ENCODE data around the gene RANBP9. TPM values are rescaled to one million over a fixed set of nuclear protein-coding genes. Genes with fewer than 3 reads are reported as not detected.

RANBP9 gene
- total and polyA plus RNA-seq, 2 of the 13 experiments (the other 11 are each of a cell fraction or from before 2014, with no cell fraction given) = 26.6 to 30.6 TPM

DNA sequence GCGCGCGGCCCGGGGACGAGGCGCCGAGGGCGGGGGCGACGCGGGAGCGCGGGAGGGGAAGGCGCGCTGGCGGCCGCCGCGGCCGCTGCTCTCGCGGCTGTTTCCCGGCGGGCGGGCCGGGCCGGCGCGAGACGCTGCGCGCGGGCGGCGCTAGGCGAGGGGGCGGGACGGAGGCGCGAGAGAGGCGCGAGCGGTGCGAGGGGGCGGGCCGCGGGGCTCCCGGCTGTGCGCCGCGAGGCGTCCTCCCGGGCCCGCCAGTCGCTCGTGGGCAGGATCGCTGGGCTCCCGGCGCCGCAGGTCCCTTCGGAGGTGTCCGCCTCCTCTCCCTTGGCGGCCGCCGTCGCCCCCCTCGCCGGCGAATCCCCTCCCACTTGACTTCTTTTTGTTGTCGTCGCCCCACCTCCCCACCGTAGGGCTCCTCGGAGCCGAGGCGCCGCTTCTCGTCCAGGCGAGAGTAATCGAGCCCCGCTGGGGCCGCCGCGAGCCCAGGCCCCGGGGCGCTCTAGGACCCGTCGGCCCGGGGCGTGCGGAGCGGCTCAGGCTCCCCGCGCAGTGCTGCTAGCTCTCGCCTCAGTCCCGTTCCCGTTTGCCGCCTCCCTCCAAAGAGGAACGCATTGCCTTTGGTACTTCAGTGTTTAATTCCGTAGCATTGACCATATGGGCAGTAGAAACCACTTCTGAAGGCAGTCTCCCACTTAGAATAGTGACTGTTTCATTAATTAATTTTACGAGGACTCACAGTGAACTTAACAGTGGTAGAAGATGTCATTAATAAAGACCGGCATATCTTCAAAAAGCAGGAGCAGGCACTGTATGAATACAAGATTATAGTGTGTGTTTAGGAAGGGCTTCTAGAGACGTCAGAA lies at the start of gene RANBP9 (continued):
- TF ChIP-seq ZNF710 (CRISPR knock-in tag; IDR thresholded peaks at IDR 0.05; ENCODE audit: borderline replicate concordance) (peak; percentile 79; the same call in 1 of the 2 replicates), FOXA1 (IDR thresholded peaks at IDR 0.05) (no peak), FOXA1 (CRISPR knock-in tag; IDR thresholded peaks at IDR 0.05) (no peak), SMAD3 (CRISPR knock-in tag; IDR thresholded peaks at IDR 0.05) (no peak), BHLHE40 (IDR thresholded peaks at IDR 0.05; ENCODE audit: low read length) (peak; percentile 69), HNF4G (IDR thresholded peaks at IDR 0.05; ENCODE audit: borderline replicate concordance, low read depth, low read length) (no peak; the same call in 1 of the 2 replicates), HNF4G (CRISPR knock-in tag; IDR thresholded peaks at IDR 0.05; ENCODE audit: borderline replicate concordance, low read depth) (no peak), ZNF816 (CRISPR knock-in tag; IDR thresholded peaks at IDR 0.05; ENCODE audit: borderline replicate concordance) (no peak), TBX2 (CRISPR knock-in tag; IDR thresholded peaks at IDR 0.05; ENCODE audit: borderline replicate concordance) (peak; percentile 92), HNRNPK (IDR thresholded peaks at IDR 0.05; ENCODE audit: low read depth, low read length, poor library complexity, severe bottlenecking) (peak; percentile 73), MEIS2 (CRISPR knock-in tag; IDR thresholded peaks at IDR 0.05) (no peak; the same call in 1 of the 2 replicates), ZNF335 (CRISPR knock-in tag; IDR thresholded peaks at IDR 0.05) (no peak), GABPB1 (CRISPR knock-in tag; IDR thresholded peaks at IDR 0.05) (0 out of 2 replicates have a peak, but pooled peaks have one; percentile 82), EHMT2 (IDR thresholded peaks at IDR 0.05; ENCODE audit: borderline replicate concordance, low read depth, low read length) (no peak), BRD4 (CRISPR knock-in tag; IDR thresholded peaks at IDR 0.05) (peak; percentile 92; the same call in 1 of the 2 replicates), XRCC5 (optimal IDR thresholded peaks at IDR 0.05; ENCODE audit: low read length) (peak; percentile 99), SOX13 (IDR thresholded peaks at IDR 0.05) (no peak), SOX13 (CRISPR knock-in tag; conservative IDR thresholded peaks at IDR 0.05 in 1 of 2, IDR thresholded peaks at IDR 0.05 in 1 of 2) (peak in 1 of 2 experiments; percentile 71; a peak in 1 of 4 replicates), RBFOX2 (IDR thresholded peaks at IDR 0.05; ENCODE audit: low read depth, low read length) (peak; percentile 88), ZNF207 (IDR thresholded peaks at IDR 0.05; ENCODE audit: borderline replicate concordance) (no peak), SRY (CRISPR knock-in tag; IDR thresholded peaks at IDR 0.05) (no peak; the same call in 1 of the 2 replicates)
- TF ChIP-seq, protein P1, sequence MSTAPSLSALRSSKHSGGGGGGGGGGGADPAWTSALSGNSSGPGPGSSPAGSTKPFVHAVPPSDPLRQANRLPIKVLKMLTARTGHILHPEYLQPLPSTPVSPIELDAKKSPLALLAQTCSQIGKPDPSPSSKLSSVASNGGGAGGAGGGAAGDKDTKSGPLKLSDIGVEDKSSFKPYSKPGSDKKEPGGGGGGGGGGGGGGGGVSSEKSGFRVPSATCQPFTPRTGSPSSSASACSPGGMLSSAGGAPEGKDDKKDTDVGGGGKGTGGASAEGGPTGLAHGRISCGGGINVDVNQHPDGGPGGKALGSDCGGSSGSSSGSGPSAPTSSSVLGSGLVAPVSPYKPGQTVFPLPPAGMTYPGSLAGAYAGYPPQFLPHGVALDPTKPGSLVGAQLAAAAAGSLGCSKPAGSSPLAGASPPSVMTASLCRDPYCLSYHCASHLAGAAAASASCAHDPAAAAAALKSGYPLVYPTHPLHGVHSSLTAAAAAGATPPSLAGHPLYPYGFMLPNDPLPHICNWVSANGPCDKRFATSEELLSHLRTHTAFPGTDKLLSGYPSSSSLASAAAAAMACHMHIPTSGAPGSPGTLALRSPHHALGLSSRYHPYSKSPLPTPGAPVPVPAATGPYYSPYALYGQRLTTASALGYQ (CRISPR knock-in tag; IDR thresholded peaks at IDR 0.05) = peak; percentile 58; the same call in 1 of the 2 replicates
- TF ChIP-seq, protein P2, sequence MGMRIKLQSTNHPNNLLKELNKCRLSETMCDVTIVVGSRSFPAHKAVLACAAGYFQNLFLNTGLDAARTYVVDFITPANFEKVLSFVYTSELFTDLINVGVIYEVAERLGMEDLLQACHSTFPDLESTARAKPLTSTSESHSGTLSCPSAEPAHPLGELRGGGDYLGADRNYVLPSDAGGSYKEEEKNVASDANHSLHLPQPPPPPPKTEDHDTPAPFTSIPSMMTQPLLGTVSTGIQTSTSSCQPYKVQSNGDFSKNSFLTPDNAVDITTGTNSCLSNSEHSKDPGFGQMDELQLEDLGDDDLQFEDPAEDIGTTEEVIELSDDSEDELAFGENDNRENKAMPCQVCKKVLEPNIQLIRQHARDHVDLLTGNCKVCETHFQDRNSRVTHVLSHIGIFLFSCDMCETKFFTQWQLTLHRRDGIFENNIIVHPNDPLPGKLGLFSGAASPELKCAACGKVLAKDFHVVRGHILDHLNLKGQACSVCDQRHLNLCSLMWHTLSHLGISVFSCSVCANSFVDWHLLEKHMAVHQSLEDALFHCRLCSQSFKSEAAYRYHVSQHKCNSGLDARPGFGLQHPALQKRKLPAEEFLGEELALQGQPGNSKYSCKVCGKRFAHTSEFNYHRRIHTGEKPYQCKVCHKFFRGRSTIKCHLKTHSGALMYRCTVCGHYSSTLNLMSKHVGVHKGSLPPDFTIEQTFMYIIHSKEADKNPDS (CRISPR knock-in tag; IDR thresholded peaks at IDR 0.05) = peak; percentile 83; the same call in 1 of the 2 replicates
